Right kidney (tissue), 1 donor: ENCODE results near the gene UBE2J2.

Source experiments
- DNase-seq: peaks from one replicate; pipeline ENCODE4 v3.0.0-alpha.2; 2016

UBE2J2 gene

GRCh38 chr1:1240822-1241587 lies 32.6 kb downstream of the UBE2J2 start:
- DNase-seq = peak; percentile 57

GRCh38 chr1:1240348-1240732 lies 33.3 kb downstream of the UBE2J2 start:
- no peak for DNase-seq

GRCh38 chr1:1239614-1240347 lies 33.9 kb downstream of the UBE2J2 start:
- peak; percentile 39 for DNase-seq

GRCh38 chr1:1239227-1239613 lies 34.4 kb downstream of the UBE2J2 start:
- DNase-seq = peak; percentile 16

- DNase-seq = no peak
These were observed 34.9 kb downstream of the UBE2J2 start for GRCh38 chr1:1238702-1239178.

- peak; percentile 64 for DNase-seq
These were observed 35.6 kb downstream of the UBE2J2 start for GRCh38 chr1:1237874-1238701.

GRCh38 chr1:1236945-1237873 lies 36.4 kb downstream of the UBE2J2 start:
- DNase-seq = no peak

GRCh38 chr1:1236176-1236763 lies 37.4 kb downstream of the UBE2J2 start:
- DNase-seq = no peak

- DNase-seq = no peak
These were observed 38.5 kb downstream of the UBE2J2 start for GRCh38 chr1:1235016-1235744.

- DNase-seq = no peak
These were observed 39.4 kb downstream of the UBE2J2 start for GRCh38 chr1:1234180-1234808.

- DNase-seq = no peak
These were observed 40.1 kb downstream of the UBE2J2 start for GRCh38 chr1:1233567-1233892.

- no peak for DNase-seq
These were observed 40.7 kb downstream of the UBE2J2 start for GRCh38 chr1:1232796-1233566.

- no peak for DNase-seq
These were observed 41.4 kb downstream of the UBE2J2 start, which contains the start of gene B3GALT6 for GRCh38 chr1:1232208-1232795. Gene B3GALT6 (plus strand): TSS chr1:1232237. CDS start chr1:1232279, 42 bp downstream.

GRCh38 chr1:1231400-1232207 lies 42.0 kb downstream of the UBE2J2 start, which contains the start of gene SDF4:
Gene SDF4 (minus strand): TSS chr1:1232001. CDS start chr1:1228772, 3,229 bp downstream.
- peak; percentile 95 for DNase-seq

- DNase-seq = no peak
These were observed 42.8 kb downstream of the UBE2J2 start for GRCh38 chr1:1230656-1231399.

- DNase-seq = no peak
These were observed 43.9 kb downstream of the UBE2J2 start for GRCh38 chr1:1229770-1230169.
